Spinal cord (tissue), 10 donors: ENCODE measurements around the gene HOXA10. TPM values are rescaled to one million over a fixed set of nuclear protein-coding genes. Genes with fewer than 3 reads are reported as not detected.

Source experiments
- DNase-seq, 6 donors: peaks; one replicate each; pipeline versions ENCODE4 v3.0.0 to v3.0.0-alpha.2; 2013 to 2015; ENCODE audit warnings: low spot score in 6 of 6, low read depth in 4 of 6
- H3K27ac ChIP-seq: one replicate; pipeline ENCODE4 v1.5.1; 2013; ENCODE audit warnings: low read depth, low read length, control low read depth
- H3K27me3 ChIP-seq: one replicate; pipeline ENCODE4 v1.6.1; 2013; ENCODE audit warnings: low read length; ENCODE audit not compliant: control insufficient read depth, insufficient read depth
- H3K36me3 ChIP-seq: one replicate; pipeline ENCODE4 v1.6.1; 2013; ENCODE audit warnings: low read length; ENCODE audit not compliant: control insufficient read depth, insufficient read depth
- H3K4me1 ChIP-seq: one replicate; pipeline ENCODE4 v1.6.1; 2013; ENCODE audit warnings: low read length; ENCODE audit not compliant: control insufficient read depth, insufficient read depth
- H3K4me3 ChIP-seq: one replicate; pipeline ENCODE4 v1.5.1; 2013; ENCODE audit warnings: low read depth, low read length, control low read depth
- H3K9me3 ChIP-seq: one replicate; pipeline ENCODE4 v1.6.1; 2013; ENCODE audit warnings: low read length; ENCODE audit not compliant: control insufficient read depth, insufficient read depth
- WGBS: methylation state at CpG from one replicate; pipeline ENCODE4 v1.1.5; 2013; ENCODE audit warnings: missing lambda C conversion rate; ENCODE audit not compliant: insufficient coverage; 5-methylcytosine and 5-hydroxymethylcytosine counted together
- polyA plus RNA-seq, 2 donors: library from polyadenylated mRNA; unstranded; fragments of 120-200 nt; gene quantifications; one replicate each; pipeline ENCODE4 v1.2.1, GENCODE V29; 2013; ENCODE audit not compliant: insufficient read length in 2 of 2
- total RNA-seq, 2 donors: library from RNA; depleted of rRNA in 1 of 2; stranded (reverse); fragments of 120-200 nt in 1 of 2; fragments of >200 nt in 1 of 2; gene quantifications; one replicate each; pipeline versions ENCODE4 v1.2.3 to v1.2.4, GENCODE V29; 2013 to 2014
- donor health status: healthy.

Gene HOXA10
- total and polyA plus RNA-seq, 4 donors, result 0.22 to 14.0 (median 0.78) TPM

DNA sequence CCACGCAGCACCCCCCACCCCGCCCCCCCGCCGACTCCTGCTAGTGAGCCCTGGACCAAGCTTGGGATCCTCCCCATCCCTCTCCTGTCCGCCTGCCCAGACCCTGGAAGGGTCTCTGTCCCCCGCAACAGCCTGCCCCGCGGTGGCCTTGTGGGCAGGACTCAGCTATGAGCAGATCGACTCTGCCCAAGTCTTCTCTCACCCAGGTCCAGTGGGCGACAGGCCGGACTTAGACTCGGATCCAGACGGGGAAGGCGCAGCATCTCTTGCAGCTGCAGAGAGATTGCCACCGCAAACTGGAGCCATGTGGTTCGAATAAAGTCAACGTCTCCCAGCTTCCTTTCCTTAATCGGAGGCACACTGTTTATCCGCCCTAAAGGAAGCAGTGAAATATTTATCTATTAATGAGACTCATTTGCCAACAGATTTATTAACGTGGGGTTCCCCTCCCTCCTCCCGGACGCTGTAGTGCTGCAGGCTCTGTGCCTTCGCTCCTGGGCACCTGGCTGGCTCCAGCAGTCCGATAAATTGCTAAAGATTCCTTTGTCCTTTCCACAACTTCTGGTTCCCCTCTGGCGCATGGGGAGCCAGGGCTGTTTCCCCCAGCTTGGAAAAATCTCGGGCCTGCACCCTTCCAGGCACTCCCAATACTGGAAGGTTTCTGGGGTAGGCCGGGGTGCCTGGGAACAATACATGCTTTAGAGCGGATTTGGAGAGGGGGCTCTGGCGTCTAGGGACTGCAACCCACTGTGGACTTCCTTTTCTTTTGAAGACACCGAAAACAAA is 17.0 kb downstream of the HOXA10 start:
- peaks cover 11% of the 10 kb centered on the region for H3K27me3 ChIP-seq
- peaks cover 17% of the 10 kb centered on the region for H3K36me3 ChIP-seq
- no peaks in the 10 kb centered on the region for H3K9me3 ChIP-seq
- H3K27ac ChIP-seq, result peak overlapping the region; percentile 99
- H3K4me1 ChIP-seq, result peaks cover 80% of the 10 kb centered on the region
- peak in 1 of 6 donors; percentile 78 for DNase-seq
- WGBS, result 11% methylated on average over 17 of the region's 30 CpGs
- peak overlapping the region; percentile 74 for H3K4me3 ChIP-seq

DNA sequence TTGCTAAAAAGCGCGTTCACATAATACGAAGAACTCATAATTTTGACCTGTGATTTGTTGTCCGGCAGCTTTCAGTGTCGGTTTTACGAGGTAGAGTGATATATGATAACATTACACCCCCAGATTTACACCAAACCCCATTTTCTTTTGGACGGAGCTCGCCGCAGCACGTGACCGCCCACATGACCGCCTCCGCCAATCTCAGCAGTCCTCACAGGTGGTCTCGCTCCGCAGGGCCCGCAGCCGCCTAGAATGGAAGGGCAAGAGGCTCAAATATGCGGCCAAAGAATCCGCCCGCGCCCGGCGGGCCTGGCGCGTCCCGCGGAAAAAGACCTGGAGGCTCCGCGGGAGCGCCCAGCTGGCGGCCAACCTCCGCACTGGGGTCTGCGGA is 17.6 kb downstream of the HOXA10 start, which contains the start of gene HOXA7:
HOXA7 (minus strand) TSS at position 168 of the 391 bp plus-strand sequence; CDS start at position 38, 130 bp downstream.
- peak in 4 of 6 donors; percentile 81 to 97 (median 91) for DNase-seq
- Histone ChIP-seq H3K36me3 (peaks cover 12% of the 10 kb centered on the region), H3K27ac (peak within 1 kb of the TSS; percentile 99), H3K27me3 (peaks cover 11% of the 10 kb centered on the region), H3K4me3 (peak within 1 kb of the TSS; percentile 74), H3K4me1 (peaks cover 80% of the 10 kb centered on the region), H3K9me3 (no peaks in the 10 kb centered on the region)
- WGBS, result 0% methylated on average over 27 of the region's 33 CpGs

DNA sequence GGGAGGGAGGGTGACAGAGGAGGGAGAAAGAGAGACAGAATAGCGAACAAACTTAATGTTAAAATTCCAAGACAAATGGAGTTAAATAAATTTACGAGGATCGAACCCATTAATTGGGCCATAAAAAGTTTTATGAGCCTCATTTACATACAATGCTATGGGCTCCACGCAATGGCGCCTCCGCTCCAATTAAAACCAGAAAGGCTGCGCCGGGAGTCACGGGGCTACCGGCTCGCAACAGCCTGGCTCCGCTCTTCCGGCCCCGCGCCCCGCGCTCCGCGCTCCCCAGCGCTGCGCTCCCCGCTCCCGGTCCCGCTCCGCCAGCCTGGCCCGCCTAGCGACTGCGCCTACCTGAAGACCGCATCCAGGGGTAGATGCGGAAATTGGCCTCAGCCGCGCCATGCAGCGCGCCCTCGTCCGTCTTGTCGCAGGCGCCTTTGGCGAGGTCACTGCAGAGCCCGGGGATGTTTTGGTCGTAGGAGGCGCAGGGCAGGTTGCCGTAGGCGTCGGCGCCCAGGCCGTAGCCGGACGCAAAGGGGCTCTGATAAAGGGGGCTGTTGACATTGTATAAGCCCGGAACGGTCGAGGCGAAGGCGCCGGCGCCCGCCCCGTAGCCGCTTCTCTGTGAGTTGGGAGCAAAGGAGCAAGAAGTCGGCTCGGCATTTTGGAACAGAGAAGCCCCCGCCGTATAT is 18.2 kb downstream of the HOXA10 start:
- DNase-seq, result peak in 1 of 6 donors; percentile 78
- Histone ChIP-seq H3K36me3 (peaks cover 12% of the 10 kb centered on the region), H3K27me3 (peaks cover 11% of the 10 kb centered on the region), H3K4me1 (peaks cover 82% of the 10 kb centered on the region), H3K4me3 (peak overlapping the region; percentile 74), H3K27ac (peak overlapping the region; percentile 99), H3K9me3 (no peaks in the 10 kb centered on the region)
- WGBS, result under 1% methylated on average over 60 of the region's 63 CpGs

DNA sequence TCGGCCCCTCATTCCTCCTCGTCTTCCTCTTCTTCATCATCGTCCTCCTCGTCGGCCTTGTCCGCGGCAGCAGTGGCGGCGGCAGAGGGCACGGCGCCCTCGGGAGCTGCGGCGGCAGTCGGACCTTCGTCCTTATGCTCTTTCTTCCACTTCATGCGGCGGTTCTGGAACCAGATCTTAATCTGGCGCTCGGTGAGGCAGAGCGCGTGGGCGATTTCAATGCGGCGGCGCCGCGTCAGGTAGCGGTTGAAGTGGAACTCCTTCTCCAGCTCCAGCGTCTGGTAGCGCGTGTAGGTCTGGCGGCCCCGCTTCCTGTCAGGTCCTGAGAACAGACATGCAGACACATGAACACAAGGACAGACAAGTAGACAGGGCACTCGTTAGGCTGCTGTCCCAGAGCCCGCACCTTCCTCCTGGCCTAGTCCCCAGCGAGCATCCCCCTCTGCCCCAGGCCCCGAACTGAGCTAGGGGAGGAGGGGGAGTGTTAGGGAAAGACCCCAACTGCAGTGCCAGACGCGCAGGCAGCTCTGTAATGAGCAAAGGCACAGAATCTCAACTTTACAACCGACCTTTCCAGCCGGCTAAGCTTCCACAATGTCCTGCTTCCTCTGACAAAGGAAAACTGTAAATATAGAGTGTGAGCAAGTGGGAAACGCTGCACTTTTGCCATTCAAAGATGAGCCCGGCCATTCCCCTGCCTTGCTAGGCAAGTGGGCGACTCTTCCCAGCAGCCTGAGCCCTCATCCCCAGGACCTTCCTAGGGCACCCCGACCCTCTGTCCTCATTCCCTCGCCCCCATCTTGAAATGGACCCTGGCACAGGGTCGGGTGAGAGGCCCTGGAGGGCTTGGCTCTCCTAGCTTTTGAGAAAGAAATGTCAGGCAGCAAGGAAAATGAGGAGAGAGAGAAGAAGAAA is 19.0 kb downstream of the HOXA10 start:
- peaks cover 12% of the 10 kb centered on the region for H3K36me3 ChIP-seq
- no peaks in the 10 kb centered on the region for H3K9me3 ChIP-seq
- peak in 1 of 6 donors; percentile 70 for DNase-seq
- H3K27me3 ChIP-seq, result peaks cover 11% of the 10 kb centered on the region
- WGBS, result 11% methylated on average over 39 of the region's 48 CpGs
- peak overlapping the region; percentile 99 for H3K27ac ChIP-seq
- peaks cover 80% of the 10 kb centered on the region for H3K4me1 ChIP-seq
- H3K4me3 ChIP-seq, result peak overlapping the region; percentile 74

DNA sequence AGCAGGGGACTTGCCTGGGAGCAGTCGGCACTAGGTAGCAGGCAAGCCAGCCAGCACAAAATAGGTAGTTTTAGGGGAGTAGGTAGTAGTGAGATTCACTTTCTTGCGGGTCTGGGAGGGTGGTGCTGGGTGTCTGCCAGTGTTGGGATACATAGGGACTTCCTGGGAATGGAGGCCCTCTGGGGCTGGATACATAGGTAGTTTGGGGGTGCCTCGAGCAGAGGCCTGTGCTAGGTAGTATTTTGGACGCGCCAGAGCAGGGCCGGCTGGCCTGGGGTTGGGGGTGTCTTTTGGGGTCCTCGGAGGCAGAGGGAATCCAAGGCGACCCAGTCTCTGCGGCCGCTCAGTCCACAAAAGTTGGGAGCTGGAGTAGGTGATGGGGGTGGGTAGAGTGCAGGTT is 19.8 kb downstream of the HOXA10 start:
- Histone ChIP-seq H3K27me3 (peaks cover 8% of the 10 kb centered on the region), H3K4me3 (peak overlapping the region; percentile 74), H3K27ac (peak overlapping the region; percentile 99), H3K36me3 (peaks cover 12% of the 10 kb centered on the region), H3K9me3 (no peaks in the 10 kb centered on the region), H3K4me1 (peaks cover 76% of the 10 kb centered on the region)
- 40% methylated on average over 8 of the region's 10 CpGs for WGBS
- DNase-seq, result no peak

DNA sequence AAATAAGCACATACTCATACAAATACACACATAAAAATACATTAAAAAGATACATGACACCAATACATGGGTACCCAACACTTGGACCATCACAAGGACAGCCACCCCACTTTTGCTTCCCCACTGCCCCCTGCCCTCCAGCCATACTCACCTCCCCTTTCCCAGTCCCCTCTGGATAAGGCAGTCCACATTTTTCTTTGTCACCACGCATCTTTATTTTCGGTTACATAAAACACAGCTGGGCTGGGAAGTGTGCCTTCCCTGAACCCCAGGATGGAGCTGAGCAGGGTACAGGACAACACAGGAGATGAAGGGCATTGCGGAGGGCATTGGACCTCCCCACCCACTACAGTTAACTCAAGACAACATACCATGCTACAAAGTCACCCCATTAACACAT is 20.6 kb downstream of the HOXA10 start:
- Histone ChIP-seq H3K27ac (peak overlapping the region; percentile 99), H3K4me1 (peaks cover 76% of the 10 kb centered on the region), H3K4me3 (peak overlapping the region; percentile 91), H3K27me3 (peaks cover 5% of the 10 kb centered on the region), H3K9me3 (no peaks in the 10 kb centered on the region), H3K36me3 (peaks cover 14% of the 10 kb centered on the region)
- no peak for DNase-seq
- WGBS, result 43% methylated on average over 3 of the region's 3 CpGs

DNA sequence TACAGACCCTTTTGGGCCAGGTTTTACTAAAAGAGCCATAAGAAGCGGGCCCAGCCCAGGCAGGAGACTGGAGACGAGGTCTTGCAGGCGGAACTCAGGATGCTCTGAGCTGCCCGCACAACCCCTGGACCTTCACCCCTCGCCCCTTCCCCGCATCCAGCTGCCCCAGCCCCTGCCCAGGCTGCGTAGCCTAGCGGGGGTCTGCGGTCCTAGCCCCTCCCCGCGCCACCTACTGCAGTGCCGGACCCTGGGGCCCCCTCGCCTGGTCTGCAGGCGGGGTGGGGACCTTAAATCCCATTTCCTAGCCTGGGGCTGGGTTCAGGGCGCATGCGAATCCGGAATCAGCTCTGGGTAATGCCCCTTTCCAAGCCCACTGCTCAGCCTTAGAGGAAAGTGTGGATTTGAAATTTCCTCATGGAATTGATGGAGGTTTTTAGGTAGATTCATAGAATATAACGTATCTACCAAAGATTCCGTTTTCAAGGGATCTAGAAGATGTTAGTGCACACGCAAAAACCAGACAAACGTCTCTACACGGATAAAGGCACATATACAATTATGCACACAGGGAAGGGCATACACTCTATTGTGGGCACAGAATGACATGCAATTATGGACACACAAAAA is 21.2 kb downstream of the HOXA10 start:
- no peaks in the 10 kb centered on the region for H3K27me3 ChIP-seq
- H3K4me3 ChIP-seq, result peak overlapping the region; percentile 91
- H3K4me1 ChIP-seq, result peaks cover 76% of the 10 kb centered on the region
- peak in 1 of 6 donors; percentile 64 for DNase-seq
- peak overlapping the region; percentile 99 for H3K27ac ChIP-seq
- WGBS, result 20% methylated on average over 14 of the region's 22 CpGs
- peaks cover 14% of the 10 kb centered on the region for H3K36me3 ChIP-seq
- H3K9me3 ChIP-seq, result no peaks in the 10 kb centered on the region

DNA sequence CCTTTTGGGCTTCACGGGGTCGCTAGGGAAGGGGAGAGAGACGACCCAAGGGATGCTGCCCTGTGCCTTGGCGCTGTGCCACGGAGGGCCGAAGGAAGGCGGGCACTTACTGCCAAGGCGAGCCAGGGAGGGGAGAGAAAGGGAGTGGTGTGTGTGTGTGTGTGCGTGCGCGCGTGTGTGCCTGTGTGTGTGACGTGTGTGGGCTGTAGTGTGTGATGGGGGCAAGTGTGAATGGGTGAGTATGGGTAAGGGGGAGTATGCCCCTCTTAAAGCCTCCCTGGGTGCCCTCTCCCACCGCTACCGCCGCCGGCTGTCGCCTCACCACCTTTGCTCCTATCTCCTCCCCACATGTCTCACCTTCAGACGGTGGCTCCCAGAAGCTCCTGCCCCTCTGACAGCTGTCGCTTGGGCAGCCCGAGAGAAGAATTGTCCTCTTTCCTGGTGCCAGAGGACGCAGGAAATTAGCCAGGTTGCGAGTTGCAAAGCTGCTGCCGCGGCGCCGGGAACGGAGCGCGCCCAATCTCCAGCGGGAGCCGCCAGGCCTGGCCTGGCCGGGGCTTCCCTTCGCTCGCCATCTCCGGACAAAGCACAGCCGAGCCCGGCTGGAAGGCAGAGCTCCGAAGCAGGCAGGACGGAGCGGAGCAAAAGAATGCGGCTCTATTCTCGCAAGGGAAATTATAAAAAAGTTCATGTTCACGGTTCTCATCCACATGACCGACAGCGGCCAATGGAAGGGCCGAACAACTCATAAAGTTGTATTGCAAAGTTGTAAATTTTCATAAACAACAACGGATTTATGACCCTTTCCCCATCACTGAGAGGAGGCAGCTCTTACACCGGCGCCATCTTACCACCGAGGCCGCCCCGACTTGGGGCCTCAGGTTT is 21.9 kb downstream of the HOXA10 start, which contains the start of gene HOXA3:
HOXA3 (minus strand) TSS at position 653 of the 885 bp plus-strand sequence. CDS start 41,943 bp downstream, outside the sequence.
- peaks cover 74% of the 10 kb centered on the region for H3K4me1 ChIP-seq
- WGBS, result 7% methylated on average over 48 of the region's 53 CpGs
- peaks cover 18% of the 10 kb centered on the region for H3K36me3 ChIP-seq
- H3K27ac ChIP-seq, result peak within 1 kb of the TSS; percentile 99
- peak in 2 of 6 donors; percentile 81 to 96 for DNase-seq
- H3K27me3 ChIP-seq, result peaks cover 4% of the 10 kb centered on the region
- H3K4me3 ChIP-seq, result peak within 1 kb of the TSS; percentile 91
- H3K9me3 ChIP-seq, result no peaks in the 10 kb centered on the region
